22Rv1 (cell line): ENCODE results near the gene KCNA2.

Source experiments
- ZFX ChIP-seq: fragments of 450-650 bp; IDR thresholded peaks from 2 replicates; pipeline ENCODE4 v1.6.1; 2017; ENCODE audit warnings: antibody characterized with exemption, borderline replicate concordance
- TF ChIP-seq, protein P1 (sequence below): fragments of 450-650 bp; IDR thresholded peaks from 2 replicates; pipeline ENCODE4 v1.5.1; 2017; ENCODE audit warnings: mild to moderate bottlenecking

DNA sequence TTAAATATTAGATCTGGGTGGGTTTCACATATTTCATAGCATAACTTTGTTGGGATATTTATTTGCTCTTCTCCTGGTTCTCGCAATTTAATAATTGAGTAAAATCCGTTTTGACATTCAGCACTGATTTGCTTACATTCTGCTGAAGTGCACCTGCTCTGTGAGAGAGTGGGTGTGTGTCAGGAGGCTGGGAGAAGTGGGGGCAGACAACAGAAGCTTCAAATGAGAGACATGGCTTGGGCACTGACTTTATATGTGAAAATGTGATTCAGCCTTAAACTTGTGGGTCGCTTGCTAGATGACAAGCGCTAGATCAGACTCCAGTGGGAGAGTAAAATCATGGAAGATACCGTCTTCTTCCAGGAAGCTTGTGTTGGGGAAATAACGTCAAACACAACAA, 32.4 kb upstream of the KCNA2 start:
- TF ChIP-seq, protein P1, sequence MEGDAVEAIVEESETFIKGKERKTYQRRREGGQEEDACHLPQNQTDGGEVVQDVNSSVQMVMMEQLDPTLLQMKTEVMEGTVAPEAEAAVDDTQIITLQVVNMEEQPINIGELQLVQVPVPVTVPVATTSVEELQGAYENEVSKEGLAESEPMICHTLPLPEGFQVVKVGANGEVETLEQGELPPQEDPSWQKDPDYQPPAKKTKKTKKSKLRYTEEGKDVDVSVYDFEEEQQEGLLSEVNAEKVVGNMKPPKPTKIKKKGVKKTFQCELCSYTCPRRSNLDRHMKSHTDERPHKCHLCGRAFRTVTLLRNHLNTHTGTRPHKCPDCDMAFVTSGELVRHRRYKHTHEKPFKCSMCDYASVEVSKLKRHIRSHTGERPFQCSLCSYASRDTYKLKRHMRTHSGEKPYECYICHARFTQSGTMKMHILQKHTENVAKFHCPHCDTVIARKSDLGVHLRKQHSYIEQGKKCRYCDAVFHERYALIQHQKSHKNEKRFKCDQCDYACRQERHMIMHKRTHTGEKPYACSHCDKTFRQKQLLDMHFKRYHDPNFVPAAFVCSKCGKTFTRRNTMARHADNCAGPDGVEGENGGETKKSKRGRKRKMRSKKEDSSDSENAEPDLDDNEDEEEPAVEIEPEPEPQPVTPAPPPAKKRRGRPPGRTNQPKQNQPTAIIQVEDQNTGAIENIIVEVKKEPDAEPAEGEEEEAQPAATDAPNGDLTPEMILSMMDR = no peak
- TF ChIP-seq ZFX = no peak
